ENCODE data around the gene ZFP82. TPM values are rescaled to one million over a fixed set of nuclear protein-coding genes. Genes with fewer than 3 reads are reported as not detected.

The ZFP82 gene
- total RNA-seq, 4 donors from 2014 or later, result 0.30 to 2.1 (median 0.95) TPM

DNA sequence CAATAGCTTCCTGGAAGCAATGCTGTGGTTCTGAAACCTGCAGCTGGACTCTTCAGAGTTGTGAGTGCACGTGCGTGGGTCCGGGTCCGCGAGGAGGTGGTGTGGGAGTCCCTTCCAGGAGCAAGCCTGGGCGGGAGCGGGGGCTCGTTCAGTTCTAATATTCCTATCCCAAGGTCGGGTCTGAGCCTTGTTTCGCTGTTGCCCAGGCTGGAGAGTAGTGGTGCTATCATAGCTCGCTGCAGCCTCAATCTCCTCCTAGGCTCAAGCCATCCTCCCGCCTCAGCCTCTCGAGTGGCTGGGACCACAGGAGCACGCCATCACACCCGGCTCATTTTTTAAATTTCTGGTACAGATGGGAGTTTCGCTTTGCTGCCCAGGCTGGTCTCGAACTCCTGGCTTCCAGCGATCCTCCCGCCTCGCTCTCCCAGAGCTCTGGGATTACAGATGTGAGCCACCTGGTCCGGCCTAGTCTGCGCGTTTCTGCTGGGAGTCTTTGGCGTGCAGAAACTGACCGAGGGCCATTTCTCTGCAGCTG lies 625 bp downstream of the ZFP82 start:
- Histone ChIP-seq H3K9me3 (peaks cover 0 to 28% (median 0%) of the 10 kb centered on the region in 3 donors), H3K27me3 (peaks cover 0 to 18% (median 0%) of the 10 kb centered on the region in 4 donors), H3K4me1 (peaks cover 7 to 34% (median 10%) of the 10 kb centered on the region in 3 donors), H3K4me3 (peak overlapping the region; percentile 63 to 78 (median 74)), H3K27ac (peak overlapping the region; percentile 77 to 93 (median 88)), H3K36me3 (no peaks in the 10 kb centered on the region)
- DNase-seq, result no peak
- TF ChIP-seq, protein P1, sequence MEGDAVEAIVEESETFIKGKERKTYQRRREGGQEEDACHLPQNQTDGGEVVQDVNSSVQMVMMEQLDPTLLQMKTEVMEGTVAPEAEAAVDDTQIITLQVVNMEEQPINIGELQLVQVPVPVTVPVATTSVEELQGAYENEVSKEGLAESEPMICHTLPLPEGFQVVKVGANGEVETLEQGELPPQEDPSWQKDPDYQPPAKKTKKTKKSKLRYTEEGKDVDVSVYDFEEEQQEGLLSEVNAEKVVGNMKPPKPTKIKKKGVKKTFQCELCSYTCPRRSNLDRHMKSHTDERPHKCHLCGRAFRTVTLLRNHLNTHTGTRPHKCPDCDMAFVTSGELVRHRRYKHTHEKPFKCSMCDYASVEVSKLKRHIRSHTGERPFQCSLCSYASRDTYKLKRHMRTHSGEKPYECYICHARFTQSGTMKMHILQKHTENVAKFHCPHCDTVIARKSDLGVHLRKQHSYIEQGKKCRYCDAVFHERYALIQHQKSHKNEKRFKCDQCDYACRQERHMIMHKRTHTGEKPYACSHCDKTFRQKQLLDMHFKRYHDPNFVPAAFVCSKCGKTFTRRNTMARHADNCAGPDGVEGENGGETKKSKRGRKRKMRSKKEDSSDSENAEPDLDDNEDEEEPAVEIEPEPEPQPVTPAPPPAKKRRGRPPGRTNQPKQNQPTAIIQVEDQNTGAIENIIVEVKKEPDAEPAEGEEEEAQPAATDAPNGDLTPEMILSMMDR (IDR thresholded peaks at IDR 0.05), result no peak
- TF ChIP-seq POLR2A (IDR thresholded peaks at IDR 0.05), result no peak
- WGBS, 2 donors, result 12 to 42% methylated on average over 11 to 17 of the region's 25 CpGs
- intact Hi-C loops (cut with DNase I), result no loop called here

DNA sequence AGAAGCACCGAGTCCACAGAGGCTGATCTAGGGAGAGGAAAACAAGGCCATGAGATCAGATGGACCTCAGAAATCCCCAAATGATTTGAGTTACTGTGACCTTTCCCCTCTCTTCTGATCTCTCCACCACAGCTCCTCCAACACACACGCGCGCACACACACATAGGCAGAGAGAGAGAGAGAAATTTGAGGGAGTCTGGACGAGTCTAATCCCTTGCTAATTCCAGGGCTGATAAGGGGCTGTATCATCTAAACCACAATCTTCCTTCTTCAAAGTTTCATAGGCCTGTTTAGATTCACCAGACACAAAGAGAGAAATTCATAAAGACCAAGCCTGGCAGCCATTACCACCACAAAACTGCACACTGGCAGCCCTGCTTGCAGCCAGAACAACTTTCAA lies 8.6 kb downstream of the ZFP82 start:
- H3K36me3 ChIP-seq, result peaks cover 0 to 63% (median 3%) of the 10 kb centered on the region in 3 donors
- no peaks in the 10 kb centered on the region for H3K27me3 ChIP-seq
- peaks cover 0 to 66% (median 2%) of the 10 kb centered on the region in 3 donors for H3K9me3 ChIP-seq
- H3K4me1 ChIP-seq, result no peaks in the 10 kb centered on the region
- intact Hi-C loops (cut with DNase I), result no loop called here
- WGBS, 2 donors, result 79 to 86% methylated on average over 5 of the region's 5 CpGs
- H3K4me3 ChIP-seq, result no peak overlapping the region
- no peak overlapping the region for H3K27ac ChIP-seq
- TF ChIP-seq POLR2A (IDR thresholded peaks at IDR 0.05), result no peak
- TF ChIP-seq, protein P1 (IDR thresholded peaks at IDR 0.05), result no peak
- no peak for DNase-seq

DNA sequence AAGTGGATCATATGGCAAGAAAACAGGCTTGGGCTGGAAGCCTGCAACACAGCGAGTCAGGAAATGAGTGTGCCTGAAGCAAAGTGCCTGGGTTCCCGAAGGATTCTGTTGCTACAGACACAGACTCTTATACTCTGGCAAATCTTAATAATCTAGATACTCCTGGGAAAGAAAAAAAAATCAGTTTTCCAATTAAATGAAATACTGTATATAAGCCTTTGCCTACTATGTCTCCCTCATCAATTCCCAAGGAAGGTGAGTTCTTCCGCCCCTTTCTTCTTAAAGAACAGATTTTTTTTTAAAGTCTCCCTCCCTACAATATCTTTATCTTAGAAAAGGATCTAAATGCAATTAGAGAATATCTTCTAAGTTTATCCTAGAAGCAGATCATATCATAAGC lies 10.3 kb downstream of the ZFP82 start:
- DNase-seq, result no peak
- 66 to 75% methylated on average over 3 of the region's 3 CpGs for WGBS, 2 donors
- TF ChIP-seq POLR2A (IDR thresholded peaks at IDR 0.05), result no peak
- TF ChIP-seq, protein P1 (IDR thresholded peaks at IDR 0.05), result no peak
- peaks cover 0 to 81% (median 7%) of the 10 kb centered on the region in 3 donors for H3K36me3 ChIP-seq
- H3K9me3 ChIP-seq, result peaks cover 0 to 59% (median 2%) of the 10 kb centered on the region in 3 donors
- no peaks in the 10 kb centered on the region for H3K27me3 ChIP-seq
- intact Hi-C loops (cut with DNase I), result no loop called here
- H3K27ac ChIP-seq, result no peak overlapping the region
- no peaks in the 10 kb centered on the region for H3K4me1 ChIP-seq
- no peak overlapping the region for H3K4me3 ChIP-seq

DNA sequence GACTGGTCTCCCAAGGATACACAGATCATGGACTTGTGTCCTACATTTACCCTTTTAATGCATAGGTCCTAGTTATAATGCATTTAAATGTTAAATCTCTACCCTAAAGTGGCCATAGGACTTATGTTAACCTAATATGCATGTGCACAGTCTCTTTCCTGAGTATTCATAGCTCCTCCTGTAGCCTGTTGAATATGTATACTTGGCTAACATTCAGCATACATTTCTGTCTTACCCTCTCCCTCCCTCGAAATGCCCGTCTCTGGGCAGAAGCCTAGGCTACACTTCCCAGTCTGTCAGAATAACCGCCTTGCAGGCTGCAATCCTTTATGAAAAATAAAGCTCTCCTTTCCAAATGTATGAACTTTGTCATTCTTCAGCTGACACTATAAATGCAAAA lies 13.9 kb downstream of the ZFP82 start:
- Histone ChIP-seq H3K4me3 (no peak overlapping the region), H3K27ac (no peak overlapping the region), H3K27me3 (no peaks in the 10 kb centered on the region), H3K4me1 (no peaks in the 10 kb centered on the region), H3K36me3 (peaks cover 0 to 100% (median 7%) of the 10 kb centered on the region in 3 donors), H3K9me3 (peaks cover 0 to 51% (median 2%) of the 10 kb centered on the region in 3 donors)
- TF ChIP-seq, protein P1 (IDR thresholded peaks at IDR 0.05), result no peak
- TF ChIP-seq POLR2A (IDR thresholded peaks at IDR 0.05), result no peak
- no peak for DNase-seq
- WGBS, 2 donors, result 87 to 100% methylated on average over 2 to 3 of the region's 3 CpGs
- intact Hi-C loops (cut with DNase I), result no loop called here

DNA sequence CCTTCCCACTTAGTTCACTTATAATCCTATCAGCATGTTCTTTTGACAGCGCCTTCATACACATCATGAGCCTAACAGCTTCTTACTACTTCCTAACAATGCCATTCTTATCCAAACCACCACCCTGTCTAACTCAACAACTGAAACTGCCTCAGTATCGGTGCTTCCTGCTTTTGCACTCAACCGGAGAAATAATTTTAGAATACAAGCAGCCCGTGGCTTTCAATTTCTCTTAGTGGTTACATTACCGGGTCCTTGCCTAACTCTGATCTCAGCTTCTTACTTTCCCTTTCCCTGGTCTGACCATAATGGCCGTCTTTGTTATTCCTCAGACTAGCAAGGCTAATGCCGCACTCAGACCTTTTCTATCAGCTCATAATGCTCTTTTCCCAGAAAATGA lies 17.0 kb downstream of the ZFP82 start:
- 67 to 84% methylated on average over 7 of the region's 7 CpGs for WGBS, 2 donors
- Histone ChIP-seq H3K27ac (no peak overlapping the region), H3K4me1 (no peaks in the 10 kb centered on the region), H3K4me3 (no peak overlapping the region), H3K27me3 (no peaks in the 10 kb centered on the region), H3K9me3 (peaks cover 0 to 58% (median 2%) of the 10 kb centered on the region in 3 donors), H3K36me3 (peaks cover 0 to 98% (median 7%) of the 10 kb centered on the region in 3 donors)
- TF ChIP-seq, protein P1 (IDR thresholded peaks at IDR 0.05), result no peak
- TF ChIP-seq POLR2A (IDR thresholded peaks at IDR 0.05), result no peak
- no peak for DNase-seq
- intact Hi-C loops (cut with DNase I), result no loop called here
